Erythroblast (primary cell): ENCODE results near the gene CHST14.

Source experiments
- GATA1 ChIP-seq: IDR thresholded peaks from 2 replicates; pipeline ENCODE4 v1.6.1; 2011; ENCODE audit warnings: low read depth, mild to moderate bottlenecking, control low read depth, low read length, moderate library complexity
- POLR2A ChIP-seq: IDR thresholded peaks from 2 replicates; pipeline ENCODE4 v1.6.1; 2011; ENCODE audit warnings: mild to moderate bottlenecking, low read length

DNA sequence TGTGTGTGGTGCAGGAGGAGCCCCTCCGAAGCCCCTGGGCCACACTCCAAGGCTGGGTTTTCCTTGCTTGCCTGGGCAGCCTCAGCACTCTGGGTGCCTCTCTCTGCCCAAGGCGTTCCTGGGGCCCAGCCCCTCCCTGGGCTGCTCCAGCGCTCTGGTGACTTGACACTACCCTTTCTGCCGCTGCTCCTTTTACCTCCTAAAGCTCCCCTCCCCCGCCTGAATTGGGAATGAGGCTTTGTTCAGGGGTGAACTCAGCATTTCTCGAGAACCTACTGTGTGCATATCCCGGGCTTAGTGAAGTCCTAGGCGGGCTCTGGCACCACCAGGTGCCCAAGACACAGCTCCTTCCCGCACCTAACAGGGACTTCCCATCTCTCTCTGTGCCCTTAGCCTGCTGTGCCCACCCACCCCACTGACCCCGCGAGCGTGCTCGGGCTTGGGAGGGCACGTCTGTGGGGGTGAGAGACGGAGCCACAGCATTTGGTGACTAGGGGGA is 31.3 kb upstream of the CHST14 start:
- TF ChIP-seq POLR2A (no peak), GATA1 (no peak)
